GM21717 (cell line): ENCODE results near the gene NME3.

ENCODE experiments used
- ATAC-seq: cut with Tn5 transposase; IDR thresholded peaks from one replicate; pipeline ENCODE4 v1.9.1; 2021; ENCODE audit warnings: mild to moderate bottlenecking, moderate library complexity; ENCODE audit not compliant: unreplicated experiment

Gene NME3

GRCh38 chr16:1729445-1729844 lies 41.9 kb downstream of the NME3 start:
- no peak for ATAC-seq

- no peak for ATAC-seq
These were observed 42.3 kb downstream of the NME3 start for GRCh38 chr16:1729026-1729425.

- ATAC-seq = no peak
These were observed 43.4 kb downstream of the NME3 start for GRCh38 chr16:1727651-1728624.

GRCh38 chr16:1726661-1727502 lies 44.5 kb downstream of the NME3 start:
- no peak for ATAC-seq

GRCh38 chr16:1724491-1724890 lies 46.9 kb downstream of the NME3 start:
- no peak for ATAC-seq

- no peak for ATAC-seq
These were observed 47.7 kb downstream of the NME3 start for GRCh38 chr16:1723450-1724147.

- ATAC-seq = no peak
These were observed 50.0 kb downstream of the NME3 start for GRCh38 chr16:1721372-1721771.
